Measurements from ENCODE around the gene RSAD1. TPM values are rescaled to one million over a fixed set of nuclear protein-coding genes. Genes with fewer than 3 reads are reported as not detected.

RSAD1 gene
- polyA plus RNA-seq, 3 donors = 20.6 to 40.0 (median 21.2) TPM

DNA sequence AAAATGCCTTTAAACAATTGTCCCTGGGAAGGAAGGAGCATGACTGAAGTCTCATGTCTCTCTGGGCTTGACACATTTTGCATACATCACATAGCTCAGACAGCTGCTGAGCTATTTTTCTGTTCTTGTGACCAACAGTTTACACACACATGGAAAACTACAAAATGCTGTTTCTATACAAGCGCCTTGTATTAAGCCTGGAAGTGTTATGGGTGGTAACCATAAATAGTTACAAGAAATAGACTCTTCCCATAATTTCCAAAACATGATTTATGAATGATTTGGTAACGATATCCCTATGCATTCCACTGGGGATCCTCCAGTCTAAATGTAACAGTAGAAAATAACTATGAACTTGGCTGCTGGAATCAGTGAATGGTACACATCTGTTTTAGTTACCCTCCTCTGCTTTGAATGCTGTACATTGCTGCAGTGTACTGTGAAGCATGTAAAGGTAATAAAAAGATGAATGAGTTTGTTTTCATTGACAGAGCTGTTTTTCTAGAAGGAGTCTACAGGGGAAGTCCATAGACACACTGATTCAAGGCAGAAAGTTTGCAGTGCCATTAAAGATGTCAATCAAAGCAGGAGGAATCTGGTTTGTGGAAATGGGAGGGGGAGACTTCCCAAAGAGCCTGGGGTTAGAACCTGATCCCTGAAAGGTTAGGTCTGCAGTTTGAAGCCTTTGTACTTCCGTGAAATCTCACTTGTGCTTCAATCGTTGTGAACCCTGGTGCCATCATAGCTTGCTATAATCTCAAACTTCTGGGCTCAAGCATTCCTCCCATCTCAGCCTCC is 47.6 kb upstream of the RSAD1 start:
- Mint-ChIP-seq H3K27me3 (ENCODE audit: low read depth in 3 of 3) (no peaks in the 10 kb centered on the region), H3K36me3 (peaks cover 1 to 6% of the 10 kb centered on the region in 2 donors), H3K4me3 (no peak overlapping the region), H3K9me3 (no peaks in the 10 kb centered on the region), H3K4me1 (peaks cover 17% of the 10 kb centered on the region), H3K27ac (no peak overlapping the region)
- Histone ChIP-seq H2AFZ (ENCODE audit: insufficient read depth, low read depth, low read length, poor library complexity, severe bottlenecking) (no peak overlapping the region), H3K27ac (ENCODE audit: low read depth in 1 of 2, low read length in 2 of 2) (no peak overlapping the region), H4K20me1 (ENCODE audit: insufficient read depth, low read length) (no peaks in the 10 kb centered on the region), H3K4me3 (replicated peaks in 1 of 3; ENCODE audit: low read depth in 2 of 3, low read length in 3 of 3) (no peak overlapping the region), H3K9ac (ENCODE audit: insufficient read depth, low read length, poor library complexity, severe bottlenecking) (no peak overlapping the region), H3K4me2 (replicated peaks; ENCODE audit: extremely low read depth, low read length, poor library complexity, severe bottlenecking) (no peak overlapping the region), H3K9me3 (replicated peaks in 1 of 2; ENCODE audit: control insufficient read depth in 1 of 2, insufficient read depth in 1 of 2, low read length in 2 of 2) (no peaks in the 10 kb centered on the region), H3K4me1 (ENCODE audit: control insufficient read depth in 1 of 2, insufficient read depth in 2 of 2, low read length in 2 of 2) (peaks cover 16 to 17% of the 10 kb centered on the region in 2 donors), H3K27me3 (ENCODE audit: control insufficient read depth in 2 of 2, insufficient read depth in 2 of 2, low read length in 2 of 2) (no peaks in the 10 kb centered on the region), H3K36me3 (replicated peaks in 1 of 2; ENCODE audit: control insufficient read depth in 1 of 2, insufficient read depth in 2 of 2, low read length in 2 of 2) (no peaks in the 10 kb centered on the region), H3K79me2 (ENCODE audit: insufficient read depth, low read length) (peaks cover 14% of the 10 kb centered on the region)
- WGBS (ENCODE audit: insufficient coverage) = 100% methylated on average over 2 of the region's 4 CpGs
- no peak for DNase-seq
- TF ChIP-seq, protein P1, sequence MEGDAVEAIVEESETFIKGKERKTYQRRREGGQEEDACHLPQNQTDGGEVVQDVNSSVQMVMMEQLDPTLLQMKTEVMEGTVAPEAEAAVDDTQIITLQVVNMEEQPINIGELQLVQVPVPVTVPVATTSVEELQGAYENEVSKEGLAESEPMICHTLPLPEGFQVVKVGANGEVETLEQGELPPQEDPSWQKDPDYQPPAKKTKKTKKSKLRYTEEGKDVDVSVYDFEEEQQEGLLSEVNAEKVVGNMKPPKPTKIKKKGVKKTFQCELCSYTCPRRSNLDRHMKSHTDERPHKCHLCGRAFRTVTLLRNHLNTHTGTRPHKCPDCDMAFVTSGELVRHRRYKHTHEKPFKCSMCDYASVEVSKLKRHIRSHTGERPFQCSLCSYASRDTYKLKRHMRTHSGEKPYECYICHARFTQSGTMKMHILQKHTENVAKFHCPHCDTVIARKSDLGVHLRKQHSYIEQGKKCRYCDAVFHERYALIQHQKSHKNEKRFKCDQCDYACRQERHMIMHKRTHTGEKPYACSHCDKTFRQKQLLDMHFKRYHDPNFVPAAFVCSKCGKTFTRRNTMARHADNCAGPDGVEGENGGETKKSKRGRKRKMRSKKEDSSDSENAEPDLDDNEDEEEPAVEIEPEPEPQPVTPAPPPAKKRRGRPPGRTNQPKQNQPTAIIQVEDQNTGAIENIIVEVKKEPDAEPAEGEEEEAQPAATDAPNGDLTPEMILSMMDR (IDR thresholded peaks at IDR 0.05) = no peak
- intact Hi-C loops (cut with micrococcal nuclease) = no loop called here

DNA sequence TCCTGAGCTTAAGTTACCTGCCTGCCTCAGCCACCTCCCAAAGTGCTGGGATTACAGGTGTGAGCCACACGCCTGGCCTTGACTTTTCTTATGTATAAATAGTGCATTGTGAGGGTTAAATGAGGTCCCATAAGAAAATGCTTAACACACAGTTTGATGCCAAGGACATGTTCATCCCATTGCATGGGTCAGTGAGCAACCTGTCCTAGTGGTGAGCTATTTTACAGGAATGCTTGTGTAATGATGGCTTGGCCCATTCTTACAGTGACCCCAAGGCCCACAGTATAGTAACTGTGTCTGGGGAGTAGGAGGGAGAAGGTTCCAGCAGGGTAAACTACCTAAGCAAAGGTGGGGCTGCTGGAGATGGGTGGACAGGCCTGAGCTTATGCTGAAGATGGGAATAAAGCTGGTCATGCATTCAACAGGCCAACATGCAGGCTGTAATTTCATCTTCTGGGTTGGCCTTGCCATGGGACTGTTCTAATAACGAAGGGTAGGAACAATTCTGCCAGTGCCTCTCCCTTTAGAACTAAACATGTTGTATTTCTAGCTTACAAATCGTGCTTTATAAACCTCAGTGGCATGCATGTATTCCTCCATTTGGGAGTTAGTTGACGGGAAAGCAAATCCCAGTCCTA is 46.4 kb upstream of the RSAD1 start:
- H3K9me3 ChIP-seq (replicated peaks in 1 of 2; ENCODE audit: control insufficient read depth in 1 of 2, insufficient read depth in 1 of 2, low read length in 2 of 2) = no peaks in the 10 kb centered on the region
- peaks cover 8% of the 10 kb centered on the region for H3K4me1 Mint-ChIP-seq
- H3K4me1 ChIP-seq (ENCODE audit: control insufficient read depth in 1 of 2, insufficient read depth in 2 of 2, low read length in 2 of 2) = peaks cover 7 to 8% of the 10 kb centered on the region in 2 donors
- TF ChIP-seq, protein P1 (IDR thresholded peaks at IDR 0.05) = no peak
- H3K9ac ChIP-seq (ENCODE audit: insufficient read depth, low read length, poor library complexity, severe bottlenecking) = no peak overlapping the region
- H3K4me3 ChIP-seq (replicated peaks in 1 of 3; ENCODE audit: low read depth in 2 of 3, low read length in 3 of 3) = no peak overlapping the region
- no peaks in the 10 kb centered on the region for H3K27me3 ChIP-seq (ENCODE audit: control insufficient read depth in 2 of 2, insufficient read depth in 2 of 2, low read length in 2 of 2)
- DNase-seq = no peak
- no peak overlapping the region for H2AFZ ChIP-seq (ENCODE audit: insufficient read depth, low read depth, low read length, poor library complexity, severe bottlenecking)
- intact Hi-C loops (cut with micrococcal nuclease) = no loop called here
- WGBS (ENCODE audit: insufficient coverage) = 100% methylated on average over 1 of the region's 4 CpGs
- H4K20me1 ChIP-seq (ENCODE audit: insufficient read depth, low read length) = no peaks in the 10 kb centered on the region
- no peak overlapping the region for H3K4me2 ChIP-seq (replicated peaks; ENCODE audit: extremely low read depth, low read length, poor library complexity, severe bottlenecking)
- H3K79me2 ChIP-seq (ENCODE audit: insufficient read depth, low read length) = peaks cover 13% of the 10 kb centered on the region
- H3K27me3 Mint-ChIP-seq (ENCODE audit: low read depth in 3 of 3) = peaks cover 0 to 2% (median 0%) of the 10 kb centered on the region in 3 donors
- peaks cover 1 to 11% of the 10 kb centered on the region in 2 donors for H3K36me3 Mint-ChIP-seq
- no peak overlapping the region for H3K27ac ChIP-seq (ENCODE audit: low read depth in 1 of 2, low read length in 2 of 2)
- no peak overlapping the region for H3K4me3 Mint-ChIP-seq
- H3K9me3 Mint-ChIP-seq = no peaks in the 10 kb centered on the region
- no peaks in the 10 kb centered on the region for H3K36me3 ChIP-seq (replicated peaks in 1 of 2; ENCODE audit: control insufficient read depth in 1 of 2, insufficient read depth in 2 of 2, low read length in 2 of 2)
- H3K27ac Mint-ChIP-seq = no peak overlapping the region

Measured in CD14-positive monocyte (primary cell).